OCI-LY7 (cell line): ENCODE results near the gene MT3. TPM values are rescaled to one million over a fixed set of nuclear protein-coding genes. Genes with fewer than 3 reads are reported as not detected.

ENCODE experiments used
- BruUV-seq: library from RNA; stranded (reverse); fragments of 400-500 nt; replicated peaks from 2 replicates; lab custom pipeline; 2021; lab: Mats Ljungman, UMichigan
- CTCF ChIA-PET: fragments of 300-600 bp; sonication (Branson Sonifier 250); formaldehyde crosslinking; loops from one replicate; lab custom pipeline; 2022; ENCODE audit warnings: antibody characterized with exemption; ENCODE audit not compliant: unreplicated experiment; lab: Charles Lee
- POLR2A ChIA-PET: fragments of 300-600 bp; sonication (Branson Sonifier 250); formaldehyde crosslinking; loops from one replicate; lab custom pipeline; 2022; ENCODE audit warnings: antibody characterized with exemption; lab: Charles Lee
- DNase-seq: peaks from one replicate; pipeline ENCODE4 v3.0.0-alpha.2; 2015; ENCODE audit warnings: low spot score
- H2AFZ ChIP-seq: fragments of 200-600 bp; sonication (generic), shearing (Covaris generic); 2 replicates; pipeline ENCODE4 v1.6.1; 2014; ENCODE audit warnings: mild to moderate bottlenecking, antibody characterized with exemption, low read length, moderate library complexity
- H3K27ac ChIP-seq: fragments of 200-600 bp; sonication (generic); 2 replicates; pipeline ENCODE4 v1.5.1; 2014; ENCODE audit warnings: mixed run types, low read depth, mild to moderate bottlenecking, moderate library complexity, low read length, inconsistent platforms; ENCODE audit not compliant: poor library complexity, severe bottlenecking
- H3K36me3 ChIP-seq: fragments of 200-600 bp; sonication (generic); 2 replicates; pipeline ENCODE4 v1.6.1; 2014; ENCODE audit warnings: mild to moderate bottlenecking, antibody characterized with exemption, low read length, moderate library complexity, mixed read lengths; ENCODE audit not compliant: insufficient read depth
- H3K4me1 ChIP-seq: fragments of 200-600 bp; sonication (generic); 2 replicates; pipeline ENCODE4 v1.5.1; 2014; ENCODE audit warnings: mild to moderate bottlenecking, low read length; ENCODE audit not compliant: insufficient read depth, poor library complexity, severe bottlenecking
- H3K4me2 ChIP-seq: fragments of 200-600 bp; sonication (generic); 2 replicates; pipeline ENCODE4 v1.6.1; 2014; ENCODE audit warnings: mild to moderate bottlenecking, low read length
- H3K4me3 ChIP-seq: fragments of 200-600 bp; sonication (generic); 2 replicates; pipeline ENCODE4 v1.5.1; 2014; ENCODE audit warnings: mild to moderate bottlenecking, low read depth, low read length; ENCODE audit not compliant: poor library complexity, severe bottlenecking
- H3K79me2 ChIP-seq: fragments of 200-600 bp; sonication (generic); 2 replicates; pipeline ENCODE4 v1.6.1; 2016; ENCODE audit warnings: low read depth, mild to moderate bottlenecking, low read length, moderate library complexity, mixed read lengths; ENCODE audit not compliant: insufficient read depth
- H3K9me2 ChIP-seq: fragments of 200-600 bp; sonication (generic); 2 replicates; pipeline ENCODE4 v1.6.1; 2016; ENCODE audit warnings: mild to moderate bottlenecking, low read length, mixed read lengths; ENCODE audit not compliant: insufficient read depth
- H3K9me3 ChIP-seq: fragments of 200-600 bp; sonication (generic); 2 replicates; pipeline ENCODE4 v1.6.1; 2014; ENCODE audit warnings: mild to moderate bottlenecking, mixed run types, low read length, mixed read lengths
- H4K20me1 ChIP-seq: fragments of 200-600 bp; sonication (generic); 2 replicates; pipeline ENCODE4 v1.6.1; 2014; ENCODE audit warnings: mild to moderate bottlenecking, antibody characterized with exemption, low read length, moderate library complexity, mixed read lengths; ENCODE audit not compliant: insufficient read depth
- CTCF ChIP-seq: fragments of 200-600 bp; sonication (generic); conservative IDR thresholded peaks from 2 replicates; pipeline ENCODE4 v1.5.1; 2014; ENCODE audit warnings: mild to moderate bottlenecking, antibody characterized with exemption, low read length, moderate library complexity, mixed read lengths
- EZH2phosphoT487 ChIP-seq: fragments of 200-600 bp; sonication (generic); IDR thresholded peaks from 2 replicates; pipeline ENCODE4 v1.6.1; 2018; ENCODE audit warnings: low read depth, borderline replicate concordance, mild to moderate bottlenecking, mixed run types, antibody characterized with exemption, low read length, moderate library complexity, mixed read lengths
- intact Hi-C: fragments of 100-400 bp; cut with micrococcal nuclease; formaldehyde crosslinking; loops from one replicate; pipeline ENCODE4 v1.10.0; 2022; ENCODE audit not compliant: unreplicated experiment
- total RNA-seq, 2 experiments: library from RNA; depleted of rRNA in 1 of 2; stranded (reverse); fragments of >200 nt in 1 of 2; shearing (Covaris generic) in 1 of 2; gene quantifications; 2 replicates each; pipeline ENCODE4 v1.2.3, GENCODE V29; 2014 to 2022

Gene MT3
- total RNA-seq, 2 experiments from 2014 or later: not detected

GRCh38 chr16:56551796-56552738 lies 37.3 kb upstream of the MT3 start:
- TF ChIP-seq EZH2phosphoT487 (no peak), CTCF (no peak)
- peak; percentile 63 for DNase-seq
- ChIA-PET POLR2A (interaction anchor here (0.6 to 2.2 kb wide), 2 partner anchors 10 to 72 kb away, joined by 3 to 7 read pairs; no protein-coding TSS in a partner anchor), CTCF (no interaction called here)
- H3K27ac ChIP-seq: no peak overlapping the region
- H3K36me3 ChIP-seq: no peaks in the 10 kb centered on the region
- H3K4me2 ChIP-seq: peak overlapping the region; percentile 6
- peak overlapping the region; percentile 20; the same call in 1 of the 2 replicates for H2AFZ ChIP-seq
- H3K9me3 ChIP-seq: no peaks in the 10 kb centered on the region
- peaks cover 26% of the 10 kb centered on the region for H3K4me1 ChIP-seq
- no TSS peak for BruUV-seq
- H4K20me1 ChIP-seq: no peaks in the 10 kb centered on the region
- H3K79me2 ChIP-seq: no peaks in the 10 kb centered on the region
- no peak overlapping the region for H3K4me3 ChIP-seq
- intact Hi-C loops: no loop called here
- H3K9me2 ChIP-seq: no peaks in the 10 kb centered on the region

- ChIA-PET CTCF (no interaction called here), POLR2A (no interaction called here)
- Histone ChIP-seq H3K9me3 (no peaks in the 10 kb centered on the region), H2AFZ (no peak overlapping the region), H3K79me2 (no peaks in the 10 kb centered on the region), H3K27ac (no peak overlapping the region), H3K9me2 (no peaks in the 10 kb centered on the region), H3K4me3 (no peak overlapping the region), H3K36me3 (no peaks in the 10 kb centered on the region), H4K20me1 (no peaks in the 10 kb centered on the region), H3K4me1 (peaks cover 13% of the 10 kb centered on the region), H3K4me2 (no peak overlapping the region)
- TF ChIP-seq EZH2phosphoT487: no peak
- no peak for TF ChIP-seq CTCF
- DNase-seq: no peak
- no TSS peak for BruUV-seq
- intact Hi-C loops: no loop called here
These were observed 34.9 kb upstream of the MT3 start for GRCh38 chr16:56554441-56554840.
